DMS114 treated with DMSO at 0.1 percent for 48 hours (cell line): ENCODE data around the gene EDNRB.
"Not testable (repeated sequence)": the region's sequence is repeated elsewhere in the genome, so short reads cannot be mapped to it uniquely, and the experiment has no call there.

Source experiments
- DNase-seq: peaks from one replicate; lab custom pipeline; 2025; ENCODE audit not compliant: unreplicated experiment; lab: John Stamatoyannopoulos, UW

The EDNRB gene

DNA sequence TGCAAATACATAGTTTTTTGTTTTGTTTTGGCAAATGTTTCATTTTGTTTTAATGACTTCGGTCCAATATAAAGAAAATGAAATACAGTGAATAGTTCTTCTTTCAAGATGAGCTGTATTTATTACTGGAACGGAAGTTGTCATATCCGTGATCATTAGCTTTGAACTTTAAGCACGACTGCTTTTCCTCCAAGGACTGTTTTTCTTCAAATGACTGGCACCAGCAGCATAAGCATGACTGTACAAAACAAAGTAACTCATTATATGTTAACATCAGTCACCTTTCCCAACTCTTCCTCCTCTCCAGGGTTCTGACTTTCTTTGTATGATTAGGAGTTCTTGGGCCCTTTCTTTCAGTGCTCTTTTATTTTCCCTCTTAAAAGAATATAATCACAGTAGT, 20.5 kb downstream of the EDNRB start:
- no peak for DNase-seq

DNA sequence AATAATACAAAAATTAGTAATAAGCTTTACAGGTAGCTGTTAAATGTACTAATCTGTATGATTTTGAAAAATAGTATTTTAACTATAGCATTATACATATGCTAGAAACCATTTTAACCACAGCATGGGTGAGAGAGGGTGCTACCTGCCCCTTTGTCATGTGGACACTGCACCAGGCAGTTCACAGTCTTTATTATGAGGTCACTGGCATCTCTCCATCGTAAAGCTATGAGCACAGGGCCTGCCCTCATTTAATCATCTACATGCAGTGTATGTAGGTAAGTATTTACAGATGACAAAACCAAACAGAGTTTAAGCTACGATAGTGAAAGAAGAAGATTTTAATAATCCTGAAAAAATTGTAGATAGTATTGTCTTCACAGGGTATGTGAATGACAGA, 21.7 kb downstream of the EDNRB start:
- no peak for DNase-seq

DNA sequence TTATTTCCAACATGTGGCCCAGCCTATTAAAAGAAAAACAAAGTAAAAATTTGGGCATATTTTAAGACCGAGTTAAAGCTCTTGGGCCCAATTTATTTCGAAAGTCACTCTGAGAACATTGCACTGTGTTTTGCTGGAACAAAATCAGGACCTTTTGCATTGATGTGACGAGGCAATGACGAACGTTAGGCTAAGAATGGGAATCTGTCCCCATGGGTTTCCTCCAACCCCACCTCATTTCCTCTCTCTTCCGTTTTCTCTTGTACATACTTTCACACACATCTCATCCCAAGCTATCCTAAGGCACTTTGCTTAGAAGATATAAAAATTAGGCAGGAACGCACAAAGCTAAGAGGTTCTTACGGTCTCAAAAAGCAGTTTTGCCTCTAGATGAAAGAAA, 22.1 kb downstream of the EDNRB start:
- DNase-seq: no peak

DNA sequence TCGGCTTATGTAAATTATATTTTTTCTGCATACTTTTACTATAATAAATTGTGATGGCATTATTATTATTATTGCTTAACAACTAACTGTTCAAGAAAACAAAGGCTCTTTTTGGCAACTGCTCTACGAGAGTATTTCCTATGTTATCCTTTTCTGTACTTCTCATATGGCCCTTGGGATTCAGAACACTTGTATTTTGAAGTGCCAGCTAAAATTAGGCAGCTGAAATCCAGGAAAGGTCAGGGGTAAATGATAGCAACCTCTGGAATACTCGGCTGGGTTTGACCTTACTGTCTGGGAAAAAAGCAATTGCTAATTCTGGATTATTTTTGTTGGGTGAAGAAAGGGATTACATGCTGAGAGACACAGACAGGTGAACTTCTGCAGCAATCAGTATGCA, 23.9 kb downstream of the EDNRB start:
- no peak for DNase-seq

DNA sequence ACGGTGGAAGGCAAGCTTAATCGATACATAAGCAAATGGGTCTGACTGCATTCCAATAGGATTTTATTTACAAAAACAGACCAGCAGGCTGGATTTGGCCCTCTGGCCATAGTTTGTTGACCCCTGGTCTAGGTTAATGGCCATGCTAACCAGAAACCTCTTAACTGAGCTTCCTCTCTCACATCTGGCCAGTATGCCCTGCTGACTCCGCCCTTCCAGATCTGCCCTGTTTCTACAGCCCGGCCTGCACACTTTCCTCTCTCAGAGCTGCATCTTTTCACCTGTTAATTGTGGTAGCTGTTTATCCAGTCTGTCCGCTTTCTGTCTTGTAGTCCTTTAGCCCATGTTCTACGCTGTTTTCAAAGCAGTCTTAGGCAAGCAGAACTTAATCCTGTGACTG, 25.6 kb downstream of the EDNRB start:
- DNase-seq: no peak

DNA sequence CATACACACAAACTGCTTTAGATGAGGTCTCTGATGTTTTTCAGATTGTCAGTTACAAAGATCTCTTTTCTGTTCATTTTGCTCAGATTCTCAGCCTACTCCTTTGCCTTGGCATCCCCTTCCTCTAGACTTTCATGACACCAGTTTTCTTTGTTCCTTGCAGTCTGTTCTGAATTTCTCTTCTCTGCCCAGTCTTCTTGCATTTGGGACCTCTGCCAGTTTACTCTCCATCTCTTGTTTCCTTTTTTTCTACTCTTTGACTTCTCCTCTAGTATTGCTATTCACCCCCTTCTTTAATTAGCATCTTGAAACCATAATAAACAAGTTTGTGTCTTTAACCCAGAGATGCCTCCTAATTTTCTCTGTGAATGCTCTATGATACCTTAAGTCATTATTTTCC, 26.1 kb downstream of the EDNRB start:
- DNase-seq: no peak

DNA sequence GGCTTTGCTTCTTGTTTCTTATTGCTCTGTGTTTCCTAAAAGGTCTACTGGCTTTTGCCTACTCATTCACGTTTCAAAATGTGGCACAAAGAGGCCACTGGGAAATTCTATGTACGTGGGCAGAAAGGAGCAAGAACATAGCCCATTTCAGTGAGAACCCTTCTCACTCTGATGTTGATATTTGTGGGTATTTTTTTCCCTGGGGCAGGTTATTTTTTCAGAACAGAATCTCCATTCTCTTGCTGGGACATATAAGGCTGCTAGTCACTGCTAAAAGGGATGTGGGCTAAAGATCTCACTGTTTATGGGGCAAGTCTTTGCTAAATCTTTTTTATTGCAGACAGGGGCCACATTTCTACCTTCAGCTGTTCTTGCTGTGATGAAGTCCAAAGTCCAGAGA, 27.1 kb downstream of the EDNRB start:
- no peak for DNase-seq

DNA sequence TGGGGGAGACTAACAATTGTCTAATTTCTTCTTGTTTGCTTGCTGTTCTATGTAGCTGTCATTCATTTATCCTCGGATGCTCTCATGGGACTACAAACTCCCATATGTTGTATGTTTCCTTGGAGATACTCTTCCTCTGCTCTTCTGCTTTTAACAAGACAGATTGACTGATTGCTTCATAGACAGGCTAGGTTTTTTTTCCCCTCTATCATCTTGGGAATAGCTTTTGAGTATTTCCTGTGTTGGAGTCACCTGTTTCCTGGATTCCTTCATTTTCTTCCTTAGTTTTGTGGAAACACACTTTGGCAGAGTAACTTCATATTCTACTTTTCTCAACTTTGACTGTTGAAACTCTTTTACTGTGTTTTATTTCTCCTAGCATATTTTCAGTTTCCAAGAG, 27.6 kb downstream of the EDNRB start:
- no peak for DNase-seq

DNA sequence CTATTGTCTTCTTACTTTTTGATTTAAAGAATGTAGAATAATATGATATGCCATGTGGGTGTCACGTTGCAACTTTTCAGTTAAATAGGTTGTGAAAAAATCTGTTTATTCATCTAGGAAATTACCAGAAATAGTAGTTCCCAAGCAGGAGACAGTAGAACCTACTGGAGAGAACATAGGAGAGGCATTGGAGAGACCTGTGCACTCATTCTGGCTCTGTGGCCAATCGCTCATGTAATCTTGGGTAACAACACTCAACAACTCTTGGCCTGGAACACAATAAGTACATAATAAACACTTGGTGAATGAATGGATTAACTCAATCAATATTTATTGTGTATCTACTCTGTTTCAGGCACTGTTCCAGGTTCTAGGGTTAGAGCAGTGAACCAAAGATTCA, 35.3 kb downstream of the EDNRB start:
- DNase-seq: no peak

DNA sequence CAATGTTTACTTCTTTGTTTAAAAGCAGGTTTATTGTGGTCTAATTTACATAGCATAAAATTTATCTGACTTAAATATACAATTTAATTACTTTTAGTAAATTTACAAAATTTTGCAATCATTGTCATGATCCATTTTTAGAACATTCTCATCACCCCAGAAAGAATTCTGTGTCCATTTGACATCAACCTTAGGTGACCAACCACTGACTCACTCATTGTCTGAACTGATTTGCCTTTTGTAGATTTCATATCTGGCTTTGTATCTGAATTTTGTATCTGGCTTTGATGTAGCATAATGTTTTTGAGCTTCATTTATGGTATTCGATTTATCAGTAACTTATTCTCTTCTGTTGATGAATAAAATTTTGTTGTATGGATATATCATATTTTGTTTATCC, 40.4 kb downstream of the EDNRB start:
- no peak for DNase-seq

DNA sequence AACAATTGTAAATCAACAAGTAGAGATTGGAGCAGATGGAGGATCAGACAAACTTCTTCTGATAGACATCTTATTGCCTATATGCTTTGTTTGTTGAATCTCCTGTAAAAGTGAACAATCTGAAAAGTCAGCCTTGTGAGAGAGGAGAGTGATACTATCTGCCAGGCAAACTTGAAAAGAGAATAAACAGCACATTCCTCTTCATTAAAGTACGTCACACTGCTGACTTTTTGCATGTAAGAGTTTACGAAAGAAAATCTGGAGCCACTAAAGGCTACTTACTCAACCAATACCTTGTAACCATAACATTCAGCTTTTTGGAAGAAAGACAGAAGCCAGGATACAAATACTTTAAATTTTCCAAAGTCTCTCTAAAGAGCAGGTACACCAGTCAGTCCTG, 42.5 kb downstream of the EDNRB start:
- no peak for DNase-seq

DNA sequence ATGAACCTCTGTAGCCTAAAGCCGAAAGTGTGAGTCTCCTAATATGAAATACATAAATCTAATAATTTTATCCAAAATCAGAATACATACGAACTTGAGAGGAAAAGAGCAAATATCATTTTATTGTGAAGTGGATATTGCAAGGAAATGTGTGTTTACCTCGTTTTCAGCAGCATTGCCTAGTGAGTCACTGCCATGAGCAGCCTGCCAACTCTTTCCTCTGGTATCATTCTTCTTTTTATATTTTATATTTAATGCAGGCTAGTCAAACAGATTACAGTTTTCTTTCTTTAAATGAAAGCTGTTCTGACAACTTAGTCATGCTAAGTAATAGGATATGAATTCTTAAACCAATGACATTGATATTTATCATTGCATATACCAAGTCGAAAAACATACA, 44.2 kb downstream of the EDNRB start:
- no peak for DNase-seq

DNA sequence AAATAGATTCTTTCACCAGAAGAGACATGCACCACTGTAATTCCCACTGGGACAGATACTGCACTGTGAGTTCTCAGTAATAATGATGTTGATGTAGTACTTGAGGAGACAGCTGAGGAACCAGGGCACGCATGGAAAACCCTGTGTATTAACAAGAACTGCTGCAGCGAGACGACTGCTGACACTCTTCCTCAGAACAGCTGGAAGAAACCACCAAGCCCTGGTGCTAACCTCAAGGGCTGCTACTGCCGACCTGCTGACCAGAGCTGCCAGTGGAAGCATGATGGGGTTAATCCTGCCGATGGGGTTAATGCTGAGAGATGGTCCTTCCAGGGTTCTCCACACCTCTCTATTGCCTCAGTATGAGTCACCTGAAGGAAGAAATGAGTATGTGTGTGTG, 45.6 kb downstream of the EDNRB start:
- DNase-seq: no peak

DNA sequence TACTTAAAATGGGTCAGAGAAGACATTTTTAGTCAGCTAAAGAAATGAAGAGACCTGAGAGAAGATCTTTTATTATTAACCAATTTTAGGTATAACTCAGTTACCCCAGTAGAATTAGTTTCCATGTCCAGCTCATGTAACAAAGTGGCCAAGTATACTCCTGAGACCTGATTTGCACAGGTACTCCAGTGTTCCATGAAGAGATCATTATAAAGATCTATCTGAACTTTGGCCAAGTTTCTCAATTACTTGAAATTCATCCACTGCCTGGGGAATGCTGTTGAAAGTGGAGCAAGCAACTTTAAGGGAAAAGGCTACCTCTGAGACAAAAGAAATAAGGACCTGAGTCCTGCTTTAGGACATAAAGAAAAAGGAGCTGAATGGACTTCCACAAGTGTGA, 47.0 kb downstream of the EDNRB start:
- DNase-seq: no peak

DNA sequence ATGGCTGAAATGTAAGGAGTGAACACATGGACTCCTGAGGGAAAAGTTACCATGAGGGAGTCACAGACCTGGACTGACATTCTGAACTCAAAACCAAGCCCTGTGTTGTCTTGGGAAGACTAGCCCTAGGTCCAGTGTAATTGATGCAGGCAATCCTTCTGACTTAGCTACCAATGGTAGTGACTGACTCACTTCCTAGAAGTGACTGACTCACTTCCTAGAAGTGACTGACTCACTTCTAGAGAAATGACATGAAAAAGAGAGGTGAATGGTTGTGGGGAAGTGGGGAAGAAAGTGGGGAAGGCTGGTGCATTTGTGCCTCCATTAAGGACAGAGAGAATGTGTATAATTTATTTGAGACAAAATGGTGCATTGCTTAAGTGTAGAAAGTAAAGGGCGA, 49.9 kb downstream of the EDNRB start:
- DNase-seq: no peak

DNA sequence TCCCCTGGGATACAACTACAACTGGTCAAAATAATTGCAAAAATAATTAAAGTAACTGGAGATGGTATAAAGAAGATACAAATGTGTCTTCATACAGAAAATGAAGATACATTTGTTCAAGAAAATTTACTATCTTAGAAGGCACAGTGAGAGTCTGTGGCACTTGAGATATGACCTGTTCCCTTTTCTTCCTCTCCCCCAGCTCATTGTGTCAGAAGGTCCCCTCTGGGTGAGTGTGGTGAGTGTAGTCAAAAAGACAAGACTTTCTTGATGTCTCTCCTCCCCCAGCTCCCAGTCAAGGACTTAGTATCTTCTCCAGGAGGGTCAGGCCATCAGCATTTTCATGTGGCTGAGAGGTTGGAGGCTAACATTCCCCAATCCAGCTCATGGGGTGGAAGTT, 51.7 kb downstream of the EDNRB start:
- DNase-seq: no peak

DNA sequence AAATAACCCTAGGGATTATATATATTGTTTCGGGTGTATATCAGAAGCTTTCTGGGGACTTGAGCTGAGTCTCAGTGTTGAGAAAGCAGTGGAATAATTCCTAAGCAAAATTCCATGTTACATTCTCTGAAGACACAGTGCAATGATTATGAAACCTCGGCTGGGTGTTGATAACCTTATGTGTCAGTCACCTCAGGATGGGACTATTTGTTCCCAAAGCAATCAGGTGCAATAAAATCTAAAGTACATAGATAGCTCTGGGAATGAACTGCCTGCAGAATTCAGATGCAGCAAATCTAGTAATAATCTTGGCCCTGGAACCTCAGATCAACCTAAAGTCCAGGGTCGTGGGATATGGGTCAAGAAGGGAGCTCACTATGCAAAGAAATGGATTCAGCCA, 53.0 kb downstream of the EDNRB start:
- no peak for DNase-seq

DNA sequence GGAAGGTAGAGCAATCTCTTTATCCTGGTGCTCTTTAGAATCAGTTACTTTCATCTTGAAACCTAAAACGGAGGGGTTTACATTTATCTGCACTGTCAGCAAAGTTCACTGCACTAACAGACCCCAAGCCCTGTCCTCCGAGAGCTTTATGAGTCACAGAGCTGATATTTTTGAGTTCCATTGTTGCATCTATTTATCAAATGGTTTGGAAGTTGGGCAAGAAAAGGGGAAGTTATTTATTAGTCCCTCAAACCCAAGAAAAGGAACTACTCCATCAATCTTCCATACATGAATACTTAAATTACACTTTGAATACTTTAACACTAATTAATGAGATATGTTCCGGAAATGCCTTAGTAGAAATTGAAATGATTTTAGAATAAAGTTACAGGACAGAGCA, 55.5 kb downstream of the EDNRB start:
- DNase-seq: no peak

DNA sequence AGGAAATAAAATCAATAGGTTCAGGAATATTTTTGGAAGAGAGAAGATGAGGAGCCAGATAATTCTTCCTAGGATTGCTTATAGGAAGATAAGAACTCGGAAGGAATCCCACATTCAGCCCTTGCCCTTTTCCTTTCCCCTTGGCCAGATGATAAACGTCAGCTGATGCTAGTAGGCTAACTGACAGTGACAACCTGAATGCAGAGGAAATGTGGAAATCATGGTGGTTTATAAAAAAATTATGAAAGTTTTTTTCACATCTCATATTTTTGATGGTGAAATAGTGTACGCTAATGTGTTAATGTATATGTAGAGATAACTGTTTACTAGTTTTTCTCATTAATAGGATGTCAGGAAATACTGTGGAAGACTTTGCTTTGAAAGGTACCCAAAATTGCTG, 56.9 kb downstream of the EDNRB start:
- DNase-seq: no peak

DNA sequence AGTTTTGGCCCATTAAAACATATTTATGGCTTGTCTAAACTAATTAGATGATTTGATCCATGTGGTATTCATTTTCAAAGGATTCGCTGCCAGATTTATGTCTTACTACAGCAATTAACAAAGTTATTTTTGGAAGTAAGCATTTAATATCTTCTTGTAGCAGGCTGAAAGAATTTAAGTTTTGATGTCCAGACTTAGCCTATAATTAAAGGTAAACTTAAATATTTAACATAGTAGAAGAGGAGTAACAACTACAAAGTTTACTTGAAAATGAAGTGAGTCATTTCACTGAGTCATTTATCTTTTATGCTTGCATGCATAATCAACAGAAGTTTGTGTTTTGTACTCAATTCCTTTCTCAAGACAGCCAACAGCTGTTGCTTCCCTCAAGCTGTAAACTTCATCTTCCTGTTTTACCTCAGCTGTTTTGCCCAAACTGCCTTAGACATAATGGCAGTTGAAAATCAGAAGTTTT, 58.1 kb downstream of the EDNRB start:
- DNase-seq: no peak

DNA sequence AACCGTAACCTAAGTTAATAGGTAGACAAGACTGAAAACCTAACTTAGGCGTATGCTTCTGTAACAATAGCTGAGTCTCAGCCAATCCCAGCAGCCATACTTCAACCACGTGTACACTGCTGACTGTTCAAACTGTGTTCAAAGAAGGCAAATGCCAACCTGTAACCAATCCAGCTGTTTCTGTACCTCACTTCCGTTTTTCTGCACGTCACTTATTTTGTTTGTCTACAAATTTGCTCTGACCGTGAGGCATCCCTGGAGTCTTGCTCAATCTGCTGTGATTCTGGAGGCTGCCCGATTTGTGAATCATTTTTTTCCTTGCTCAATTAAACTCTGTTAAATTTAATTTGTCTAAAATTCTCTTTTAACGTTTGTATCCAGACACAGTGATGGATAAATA, 59.2 kb downstream of the EDNRB start:
- no peak for DNase-seq

DNA sequence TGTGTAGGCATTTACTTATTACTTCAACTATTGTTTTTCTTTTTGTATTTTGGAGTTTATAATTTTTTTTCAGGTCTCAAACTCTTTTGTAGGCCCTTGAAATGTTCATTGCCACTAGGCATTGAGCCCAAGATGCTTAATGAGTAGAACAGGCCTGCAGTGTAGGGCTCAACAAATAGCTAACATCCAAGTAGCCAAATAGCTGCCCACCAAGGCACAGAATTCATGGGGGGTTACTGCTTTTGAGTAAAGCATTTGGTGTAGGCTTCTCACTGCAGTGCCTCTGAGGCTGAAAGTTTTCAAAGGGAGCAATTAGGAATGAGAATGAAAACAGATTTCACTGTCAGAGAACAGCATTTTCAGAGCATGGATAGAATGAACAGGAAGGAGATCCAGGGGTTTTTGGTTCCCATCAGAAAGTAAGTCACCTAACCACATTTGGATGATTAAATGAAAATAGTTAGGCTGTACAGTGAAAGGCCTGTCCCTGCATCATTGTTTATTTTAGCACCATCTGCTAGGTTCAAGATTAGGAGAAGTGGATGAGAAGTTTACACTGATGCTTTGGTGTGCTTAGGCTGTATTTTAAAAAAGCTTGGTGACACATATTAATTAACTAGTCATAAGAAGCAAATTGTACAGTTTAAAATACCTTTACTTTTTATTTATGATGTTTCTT, 61.0 kb downstream of the EDNRB start:
- DNase-seq: no peak

DNA sequence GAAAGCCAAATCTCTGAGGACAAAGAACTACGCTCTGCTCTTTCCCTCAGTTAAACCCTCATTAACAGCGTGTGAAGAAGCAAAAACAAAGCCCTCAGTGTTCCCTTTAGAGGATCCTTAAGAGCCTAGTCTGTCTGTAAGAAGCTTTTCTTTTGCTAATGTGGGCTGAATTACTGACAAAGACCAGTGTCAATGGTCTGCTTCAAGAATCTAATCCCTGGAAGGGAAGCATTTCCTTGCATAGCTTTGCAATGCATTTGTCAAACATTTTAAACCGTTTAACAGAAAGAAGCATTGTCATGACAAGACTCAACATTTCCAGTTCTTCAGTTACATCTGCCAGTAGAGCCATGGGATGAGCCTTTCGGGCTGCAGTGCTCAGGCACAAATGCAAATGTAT, 64.9 kb downstream of the EDNRB start:
- no peak for DNase-seq

DNA sequence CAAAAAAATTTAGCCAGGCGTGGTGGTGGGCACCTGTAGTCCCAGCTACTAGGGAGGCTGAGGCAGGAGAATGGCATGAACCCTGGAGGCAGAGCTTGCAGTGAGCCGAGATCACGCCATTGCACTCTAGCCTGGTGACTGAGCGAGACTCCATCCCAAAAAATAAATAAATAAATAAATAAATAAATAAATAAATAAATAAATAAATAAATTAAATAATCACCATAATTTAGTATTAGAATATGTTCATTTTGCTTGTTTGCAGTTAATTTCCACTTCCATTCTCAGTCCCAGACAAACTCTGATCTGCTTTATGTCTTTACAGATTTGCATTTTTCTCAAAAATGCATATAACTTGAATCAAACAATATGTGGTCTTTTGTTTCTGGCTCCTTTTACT, 70.6 kb downstream of the EDNRB start:
- DNase-seq: not testable (repeated sequence)
